Measurements from ENCODE around the gene SETBP1. TPM values are rescaled to one million over a fixed set of nuclear protein-coding genes. Genes with fewer than 3 reads are reported as not detected.

The SETBP1 gene
- total RNA-seq, 1 donor from 2014 or later = 12.4 TPM

DNA sequence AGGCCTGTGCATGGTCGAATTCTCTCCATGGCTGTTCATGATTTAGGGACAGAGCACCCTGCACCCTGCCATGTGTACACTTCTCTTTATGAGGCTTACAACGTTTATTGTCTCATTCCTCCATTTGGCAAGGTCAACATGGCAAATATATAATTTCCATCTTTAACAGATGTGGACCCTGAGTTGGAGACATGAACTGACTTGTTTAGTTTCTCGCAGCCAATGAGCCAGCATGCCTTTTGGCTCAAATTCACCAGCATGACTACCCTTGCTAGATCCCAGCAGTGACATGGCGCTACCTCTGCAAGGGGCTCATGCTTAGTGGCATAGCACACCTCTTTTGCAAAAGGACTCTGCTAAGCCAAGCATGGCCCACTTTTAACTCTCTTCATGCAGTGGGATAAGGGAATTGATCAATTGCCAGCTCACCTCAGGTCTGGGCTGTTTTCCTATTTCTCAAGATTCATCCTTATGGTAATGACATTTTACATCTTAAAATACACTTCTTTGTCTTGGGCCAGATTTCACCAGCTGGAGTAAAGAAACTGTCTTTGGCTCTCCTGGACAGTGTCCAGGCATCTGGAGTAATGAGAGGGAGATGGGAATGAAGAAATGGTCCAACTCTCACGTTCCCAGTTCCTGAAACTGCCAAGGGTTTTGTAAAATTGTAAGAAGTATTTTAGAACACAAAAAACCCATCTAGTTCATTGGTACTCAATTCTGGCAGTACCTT lies 159.5 kb downstream of the SETBP1 start:
- H3K4me1 Mint-ChIP-seq (ENCODE audit: low read depth, unreplicated experiment) = peaks cover 27% of the 10 kb centered on the region
- Histone ChIP-seq H3K79me2 (ENCODE audit: insufficient read depth, low read length) (no peaks in the 10 kb centered on the region), H3K27me3 (ENCODE audit: insufficient read depth, low read length) (no peaks in the 10 kb centered on the region), H3K27ac (ENCODE audit: low read depth, low read length) (no peak overlapping the region), H3K36me3 (ENCODE audit: insufficient read depth, low read length) (no peaks in the 10 kb centered on the region), H3K4me3 (ENCODE audit: insufficient read depth, low read depth, low read length) (no peak overlapping the region), H3K9ac (ENCODE audit: low read length) (no peak overlapping the region), H2AFZ (ENCODE audit: low read depth, low read length) (no peak overlapping the region), H4K20me1 (ENCODE audit: insufficient read depth, low read length) (no peaks in the 10 kb centered on the region), H3K9me3 (ENCODE audit: insufficient read depth, low read depth, low read length) (no peaks in the 10 kb centered on the region), H3K4me2 (ENCODE audit: low read length) (no peak overlapping the region), H3K4me1 (ENCODE audit: insufficient read depth, low read length) (peaks cover 8% of the 10 kb centered on the region)
- TF ChIP-seq EZH2 (IDR thresholded peaks at IDR 0.05; ENCODE audit: insufficient read depth, low read length) (no peak), CTCF (IDR thresholded peaks at IDR 0.05; ENCODE audit: insufficient read depth, low read depth, low read length) (no peak)
- DNase-seq (ENCODE audit: low read depth) = peak; percentile 2
- H3K27me3 Mint-ChIP-seq (ENCODE audit: low read depth, unreplicated experiment) = no peaks in the 10 kb centered on the region
- H3K27ac Mint-ChIP-seq (ENCODE audit: unreplicated experiment) = no peak overlapping the region
- H3K9me3 Mint-ChIP-seq (ENCODE audit: unreplicated experiment) = no peaks in the 10 kb centered on the region
- H3K36me3 Mint-ChIP-seq (ENCODE audit: low read depth, unreplicated experiment) = peaks cover 2% of the 10 kb centered on the region
- no peak overlapping the region for H3K4me3 Mint-ChIP-seq (ENCODE audit: unreplicated experiment)
- no peak for FAIRE-seq

- Mint-ChIP-seq H3K27me3 (ENCODE audit: low read depth, unreplicated experiment) (no peaks in the 10 kb centered on the region), H3K4me1 (ENCODE audit: low read depth, unreplicated experiment) (peaks cover 27% of the 10 kb centered on the region), H3K4me3 (ENCODE audit: unreplicated experiment) (no peak overlapping the region), H3K27ac (ENCODE audit: unreplicated experiment) (no peak overlapping the region), H3K9me3 (ENCODE audit: unreplicated experiment) (no peaks in the 10 kb centered on the region), H3K36me3 (ENCODE audit: low read depth, unreplicated experiment) (peaks cover 4% of the 10 kb centered on the region)
- no peak overlapping the region for H3K9ac ChIP-seq (ENCODE audit: low read length)
- FAIRE-seq (no peak), DNase-seq (ENCODE audit: low read depth) (peak; percentile 45)
- peaks cover 8% of the 10 kb centered on the region for H3K4me1 ChIP-seq (ENCODE audit: insufficient read depth, low read length)
- no peaks in the 10 kb centered on the region for H3K9me3 ChIP-seq (ENCODE audit: insufficient read depth, low read depth, low read length)
- H4K20me1 ChIP-seq (ENCODE audit: insufficient read depth, low read length) = no peaks in the 10 kb centered on the region
- H3K4me2 ChIP-seq (ENCODE audit: low read length) = no peak overlapping the region
- H3K79me2 ChIP-seq (ENCODE audit: insufficient read depth, low read length) = no peaks in the 10 kb centered on the region
- no peak for TF ChIP-seq CTCF (IDR thresholded peaks at IDR 0.05; ENCODE audit: insufficient read depth, low read depth, low read length)
- H3K36me3 ChIP-seq (ENCODE audit: insufficient read depth, low read length) = no peaks in the 10 kb centered on the region
- H3K27me3 ChIP-seq (ENCODE audit: insufficient read depth, low read length) = no peaks in the 10 kb centered on the region
- no peak overlapping the region for H2AFZ ChIP-seq (ENCODE audit: low read depth, low read length)
- H3K27ac ChIP-seq (ENCODE audit: low read depth, low read length) = no peak overlapping the region
- no peak overlapping the region for H3K4me3 ChIP-seq (ENCODE audit: insufficient read depth, low read depth, low read length)
These were observed 160.5 kb downstream of the SETBP1 start for GRCh38 chr18:44841221-44841620.

All from astrocyte (in vitro differentiated cells and primary cell).